ENCODE data around the gene ZSCAN26.

The ZSCAN26 gene

GRCh38 chr6:28323813-28324424 is 57.0 kb downstream of the ZSCAN26 start:
- no peak for DNase-seq

DNA sequence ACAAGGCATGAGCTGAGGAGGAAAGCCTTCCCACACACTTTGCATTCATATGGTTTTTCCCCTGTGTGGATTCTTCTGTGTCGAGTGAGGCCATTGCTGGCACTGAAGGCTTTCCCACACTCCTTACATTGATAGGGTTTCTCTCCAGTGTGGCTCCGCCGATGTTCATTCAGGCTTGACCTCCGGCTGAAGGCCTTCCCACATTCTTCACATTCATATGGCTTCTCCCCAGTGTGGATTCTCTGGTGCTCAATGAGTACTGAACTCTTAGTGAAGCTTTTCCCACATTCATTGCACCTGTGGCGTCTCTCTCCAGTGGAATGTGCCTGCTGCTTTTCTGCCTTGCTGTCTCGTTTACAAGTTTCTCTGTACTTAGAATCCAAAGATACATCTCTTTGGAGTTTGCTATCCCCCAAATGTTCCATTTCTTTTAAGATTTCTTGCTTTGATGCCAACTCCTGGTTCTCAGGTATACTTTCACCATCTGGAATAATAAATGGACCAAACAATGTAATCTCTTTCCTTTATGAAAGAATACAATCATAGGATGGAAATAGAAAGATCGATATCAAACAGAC is 59.5 kb downstream of the ZSCAN26 start:
- no peak for DNase-seq
